NT2/D1 (cell line): ENCODE data around the gene RPS8.
"Not testable (repeated sequence)": the region's sequence is repeated elsewhere in the genome, so short reads cannot be mapped to it uniquely, and the experiment has no call there.

ENCODE experiments used
- YY1 ChIP-seq: IDR thresholded peaks from 2 replicates; pipeline ENCODE4 v1.6.1; 2011; ENCODE audit not compliant: insufficient read length, insufficient read depth
- ZNF274 ChIP-seq: IDR thresholded peaks from 2 replicates; pipeline ENCODE4 v1.6.1; 2011; ENCODE audit warnings: mild to moderate bottlenecking, low read depth, low read length

GRCh38 chr1:44810762-44811105 is 35.4 kb downstream of the RPS8 start:
- not testable (repeated sequence) for TF ChIP-seq ZNF274, YY1
